GM18517 (cell line): Measurements from ENCODE around the gene EMX1.

ENCODE experiments used
- ATAC-seq: cut with Tn5 transposase; IDR thresholded peaks from one replicate; pipeline ENCODE4 v1.9.1; 2021; ENCODE audit warnings: mild to moderate bottlenecking, moderate library complexity; ENCODE audit not compliant: unreplicated experiment

EMX1 gene

DNA sequence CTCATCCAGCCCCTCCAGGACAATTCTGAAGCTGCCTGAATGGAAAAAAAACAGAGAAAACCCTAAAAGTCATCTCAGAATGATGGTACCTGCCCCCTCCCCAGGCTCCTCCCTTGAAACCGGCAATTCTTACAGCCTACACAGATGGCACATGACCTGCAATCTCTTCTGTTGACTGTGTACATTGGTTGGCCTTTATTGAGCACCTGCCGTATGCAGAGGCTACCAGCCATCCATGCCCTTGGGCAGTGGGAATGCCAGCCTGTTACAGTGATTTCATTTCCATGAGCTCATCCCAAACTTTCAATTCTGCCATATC lies 57.1 kb downstream of the EMX1 start:
- no peak for ATAC-seq

DNA sequence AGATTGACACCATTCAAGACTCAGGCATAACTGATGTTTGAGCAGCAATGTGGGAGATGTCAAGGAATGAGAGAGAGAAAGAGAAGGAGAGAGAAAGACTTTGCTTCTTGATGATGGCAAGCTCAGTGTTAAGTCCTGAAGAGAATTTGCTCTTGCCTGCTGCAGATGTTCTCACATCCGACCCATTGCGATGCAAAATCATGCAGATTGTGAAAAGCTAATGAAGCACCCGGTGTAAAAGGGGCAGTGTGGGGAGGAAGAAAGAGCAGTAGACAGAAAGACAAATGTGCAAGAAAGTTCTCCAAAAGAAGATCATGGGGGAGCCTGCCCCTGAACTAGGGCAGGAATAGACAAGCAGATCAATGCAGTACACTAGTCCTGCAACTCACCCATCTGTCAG lies 57.7 kb downstream of the EMX1 start:
- no peak for ATAC-seq

DNA sequence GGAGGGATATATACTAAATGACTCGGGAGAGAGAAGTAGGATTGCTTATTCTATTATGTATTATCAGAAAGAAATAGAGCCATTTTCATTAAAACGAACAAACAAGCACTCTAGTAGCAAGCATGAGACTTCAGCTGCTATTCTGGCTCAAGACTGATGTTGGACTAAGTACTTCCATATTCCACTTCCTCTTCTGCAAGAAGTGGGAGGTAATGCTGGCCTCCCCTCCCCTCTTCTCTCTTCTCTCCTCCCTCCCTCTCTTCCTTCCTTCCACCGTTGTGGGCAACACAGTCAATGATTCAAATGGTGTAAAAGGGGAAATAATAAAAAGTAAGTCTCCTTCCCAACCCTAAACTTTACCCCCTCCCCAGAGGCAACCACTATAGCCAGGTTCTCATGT lies 62.6 kb downstream of the EMX1 start:
- no peak for ATAC-seq

DNA sequence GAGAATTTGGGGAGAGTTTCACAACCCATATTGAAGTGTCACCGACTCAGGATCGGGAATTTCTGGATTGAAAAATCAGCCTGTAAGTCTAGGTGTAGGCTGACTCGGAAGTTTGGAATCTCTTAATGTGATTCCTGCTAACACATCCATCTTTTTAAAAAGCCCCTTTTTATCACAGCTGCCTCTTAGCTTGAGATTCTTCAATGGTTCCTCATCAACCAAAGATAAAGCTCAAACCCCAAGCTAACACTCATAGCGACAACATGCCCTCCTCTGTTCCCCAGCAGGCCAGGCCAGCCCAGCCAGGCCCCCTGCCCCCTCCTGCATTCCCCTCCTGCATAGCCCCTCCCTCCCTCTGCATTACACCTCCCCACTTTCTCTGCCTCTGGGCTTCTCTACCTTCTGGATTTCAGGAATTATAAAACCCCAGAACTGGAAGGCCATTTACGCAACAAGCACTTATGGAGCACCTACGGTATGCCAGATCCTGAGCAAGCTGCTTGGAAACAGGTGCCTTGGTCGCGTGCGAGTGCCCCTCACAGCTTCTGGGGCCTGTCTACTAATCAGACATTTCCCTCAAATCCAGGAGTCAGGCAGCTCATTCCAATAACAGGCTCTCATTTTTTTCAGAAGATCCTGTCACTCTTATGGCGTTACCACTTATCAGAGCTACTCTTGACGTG lies 63.4 kb downstream of the EMX1 start:
- no peak for ATAC-seq

DNA sequence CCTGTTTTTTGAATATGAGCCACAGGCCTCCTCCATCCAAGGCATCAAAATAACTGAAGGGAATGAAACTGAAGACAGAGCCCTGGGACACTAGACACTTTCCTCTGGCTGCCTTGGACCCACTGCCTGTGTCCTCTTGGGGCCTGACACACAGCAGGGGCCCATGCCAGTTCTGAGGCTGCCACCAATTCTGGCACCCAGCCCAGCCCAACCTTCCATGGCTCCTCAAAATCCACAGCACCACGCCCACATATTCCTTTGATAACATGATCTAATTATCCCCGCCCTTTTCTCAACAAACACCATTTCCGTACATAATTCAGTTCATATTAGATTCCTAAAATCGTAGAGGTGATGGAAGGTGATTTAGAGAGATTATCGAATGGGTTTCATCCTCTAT lies 64.2 kb downstream of the EMX1 start:
- no peak for ATAC-seq

DNA sequence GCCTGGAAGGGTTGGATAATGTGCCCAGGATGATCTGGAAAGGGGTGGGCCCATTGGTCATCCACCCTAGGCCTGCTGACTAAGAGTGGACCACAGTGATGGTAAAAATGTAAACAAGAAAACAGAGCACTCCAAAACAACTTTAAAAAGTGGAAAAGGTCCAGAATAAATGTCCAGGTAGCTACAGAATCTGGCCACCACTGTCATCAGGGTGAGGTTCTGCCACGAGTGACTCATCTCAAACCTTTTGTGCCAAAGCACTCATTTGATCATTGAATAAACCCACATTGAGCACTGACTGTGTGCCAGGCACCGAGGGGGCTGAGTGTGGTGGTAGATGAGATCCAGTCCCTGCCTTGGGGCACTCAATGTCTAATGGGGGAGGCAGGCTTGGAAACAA lies 64.9 kb downstream of the EMX1 start:
- ATAC-seq, result no peak

DNA sequence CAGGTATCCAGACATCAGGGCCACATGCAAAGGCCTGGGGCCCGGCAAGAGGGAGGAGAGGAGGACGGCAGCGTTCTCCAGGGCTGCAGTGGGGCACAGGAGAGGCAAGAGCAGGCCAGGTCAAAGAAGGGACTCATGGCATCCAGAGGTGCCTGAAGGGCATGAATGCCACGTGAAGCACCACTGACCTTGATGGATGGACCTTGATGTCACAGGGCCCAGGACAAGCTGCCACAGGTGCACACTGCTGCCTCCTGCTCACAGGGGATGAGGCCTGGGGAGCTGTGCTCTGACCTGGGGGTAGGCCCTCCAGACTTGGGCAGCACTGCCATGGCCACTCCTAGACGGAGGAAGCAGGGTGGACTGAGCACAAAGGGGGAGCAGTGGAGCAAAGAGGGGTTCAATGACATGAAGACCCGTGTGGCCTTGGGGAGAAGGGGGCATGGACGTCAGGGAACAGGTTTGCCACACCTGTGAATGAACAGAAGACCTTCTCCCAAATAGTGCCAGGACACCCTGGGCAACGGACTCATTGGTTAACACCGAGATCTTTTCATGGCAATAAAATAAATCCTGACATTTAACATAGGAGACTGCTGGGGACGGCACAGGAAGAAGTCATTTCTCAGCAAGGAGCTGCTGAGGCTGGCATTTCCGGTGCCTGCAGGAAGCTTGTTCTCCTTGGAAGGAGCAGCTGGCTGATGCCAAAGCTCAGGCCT lies 65.6 kb downstream of the EMX1 start:
- no peak for ATAC-seq

DNA sequence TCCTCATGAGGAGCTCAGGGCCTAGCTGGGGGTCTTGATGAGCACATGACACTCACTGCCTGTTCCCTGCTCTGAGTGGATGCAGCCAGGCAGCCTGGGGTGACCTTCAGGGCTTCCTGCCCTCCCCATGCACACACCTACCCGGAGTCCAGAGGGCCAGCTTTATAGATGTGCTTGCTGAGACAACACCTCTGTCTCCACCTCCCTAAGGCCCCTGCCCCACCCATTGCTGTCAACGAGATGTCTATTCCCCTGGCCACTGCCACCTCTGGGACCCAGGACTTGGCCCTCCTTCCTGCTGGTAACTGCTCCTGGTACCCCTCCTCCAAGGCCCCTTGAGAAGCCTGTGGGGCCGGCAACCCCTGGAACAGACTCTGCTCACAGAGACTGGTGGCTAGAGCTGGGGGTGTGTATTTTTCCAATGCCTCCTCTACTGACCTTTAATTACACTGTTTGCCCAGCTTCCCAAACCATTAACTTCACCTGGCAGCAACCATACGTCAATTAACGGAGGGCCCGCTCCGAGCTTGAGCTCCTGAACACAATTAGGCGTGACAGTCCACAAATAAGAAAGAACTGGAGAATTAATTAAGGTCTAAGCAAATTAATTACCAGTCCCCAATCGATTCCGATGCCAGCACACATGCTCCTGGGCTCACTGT lies 66.3 kb downstream of the EMX1 start:
- ATAC-seq, result no peak

DNA sequence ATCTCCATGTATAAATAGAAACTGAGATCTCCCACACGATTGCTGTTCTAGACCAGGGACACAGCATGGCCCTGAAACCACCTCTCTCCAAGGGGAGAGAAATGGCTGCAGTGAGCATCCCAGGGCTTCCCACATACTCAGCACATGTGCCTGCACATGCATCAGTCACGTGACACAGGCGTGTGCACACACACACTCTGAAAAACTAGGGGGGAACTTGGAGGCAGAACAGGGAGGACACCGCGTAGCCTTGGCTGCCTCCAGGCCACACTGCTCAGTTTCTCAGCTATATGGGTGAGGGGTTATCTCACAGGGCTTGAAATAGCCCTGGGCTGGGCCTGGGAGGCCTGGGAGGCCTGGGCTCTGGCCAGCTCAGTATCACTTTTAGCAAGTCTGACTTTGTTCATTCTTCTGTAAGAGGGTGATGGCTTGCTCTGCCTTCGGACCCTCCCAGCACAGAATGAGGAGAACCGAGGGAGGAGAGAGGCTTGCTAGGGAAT lies 66.9 kb downstream of the EMX1 start:
- no peak for ATAC-seq
